Fibroblast of skin of right quadriceps (primary cell): ENCODE results near the gene KIF3A.

ENCODE experiments used
- DNase-seq: peaks from one replicate; pipeline ENCODE4 v3.0.0-alpha.2; 2013

The KIF3A gene

GRCh38 chr5:132661231-132662003 is 75.9 kb downstream of the KIF3A start:
- no peak for DNase-seq

- DNase-seq: no peak
Measured at GRCh38 chr5:132659598-132660493, 77.5 kb downstream of the KIF3A start.

- no peak for DNase-seq
Measured at GRCh38 chr5:132658381-132659302, 78.7 kb downstream of the KIF3A start.

GRCh38 chr5:132657676-132658380 is 79.5 kb downstream of the KIF3A start, which contains the start of gene IL13:
Gene IL13, plus strand, starts transcription at chr5:132658173. Its CDS starts 14 bp downstream, at chr5:132658187.
- DNase-seq: no peak

- DNase-seq: no peak
Measured at GRCh38 chr5:132656774-132657355, 80.5 kb downstream of the KIF3A start.

- peak; percentile 41 for DNase-seq
Measured at GRCh38 chr5:132655821-132656773, 81.2 kb downstream of the KIF3A start.

GRCh38 chr5:132653716-132654115 is 83.6 kb downstream of the KIF3A start:
- no peak for DNase-seq

GRCh38 chr5:132651838-132652469 is 85.4 kb downstream of the KIF3A start:
- no peak for DNase-seq

GRCh38 chr5:132648355-132648754 is 89.0 kb downstream of the KIF3A start:
- no peak for DNase-seq

GRCh38 chr5:132647473-132647872 is 89.9 kb downstream of the KIF3A start:
- DNase-seq: no peak

GRCh38 chr5:132646583-132647266 is 90.6 kb downstream of the KIF3A start:
- no peak for DNase-seq

- no peak for DNase-seq
Measured at GRCh38 chr5:132644177-132644576, 93.2 kb downstream of the KIF3A start.
